Osteocyte (in vitro differentiated cells): Measurements from ENCODE around the gene MRPS26. TPM values are rescaled to one million over a fixed set of nuclear protein-coding genes. Genes with fewer than 3 reads are reported as not detected.

Experiments
- DNase-seq: peaks from one replicate; pipeline ENCODE4 v3.0.0; 2021; ENCODE audit warnings: mixed read lengths; ENCODE audit not compliant: unreplicated experiment; ENCODE audit errors: extremely low spot score
- H3K27ac Mint-ChIP-seq: one replicate; pipeline ENCODE4 v1.8.0; 2021; ENCODE audit warnings: mild to moderate bottlenecking, mixed read lengths; ENCODE audit not compliant: unreplicated experiment
- H3K27me3 Mint-ChIP-seq: one replicate; pipeline ENCODE4 v1.8.0; 2021; ENCODE audit warnings: mixed read lengths; ENCODE audit not compliant: unreplicated experiment
- H3K36me3 Mint-ChIP-seq: one replicate; pipeline ENCODE4 v1.8.0; 2021; ENCODE audit warnings: mixed read lengths; ENCODE audit not compliant: unreplicated experiment
- H3K4me1 Mint-ChIP-seq: one replicate; pipeline ENCODE4 v1.8.0; 2021; ENCODE audit warnings: mixed read lengths; ENCODE audit not compliant: unreplicated experiment
- H3K4me3 Mint-ChIP-seq: one replicate; pipeline ENCODE4 v1.8.0; 2021; ENCODE audit warnings: mild to moderate bottlenecking, moderate library complexity, mixed read lengths; ENCODE audit not compliant: unreplicated experiment
- H3K9me3 Mint-ChIP-seq: one replicate; pipeline ENCODE4 v1.8.0; 2021; ENCODE audit warnings: mixed read lengths; ENCODE audit not compliant: unreplicated experiment
- total RNA-seq: library from RNA; stranded (reverse); gene quantifications from 2 replicates; pipeline ENCODE4 v1.2.1, GENCODE V29; 2021
- TF ChIP-seq, protein P1 (sequence below): fragments of 200-600 bp; sonication (generic); IDR thresholded peaks from 2 replicates; pipeline ENCODE4 v1.5.0; 2021; ENCODE audit warnings: antibody characterized with exemption, mild to moderate bottlenecking, moderate library complexity

Gene MRPS26
- total RNA-seq, 1 donor from 2014 or later: 44.4 TPM

DNA sequence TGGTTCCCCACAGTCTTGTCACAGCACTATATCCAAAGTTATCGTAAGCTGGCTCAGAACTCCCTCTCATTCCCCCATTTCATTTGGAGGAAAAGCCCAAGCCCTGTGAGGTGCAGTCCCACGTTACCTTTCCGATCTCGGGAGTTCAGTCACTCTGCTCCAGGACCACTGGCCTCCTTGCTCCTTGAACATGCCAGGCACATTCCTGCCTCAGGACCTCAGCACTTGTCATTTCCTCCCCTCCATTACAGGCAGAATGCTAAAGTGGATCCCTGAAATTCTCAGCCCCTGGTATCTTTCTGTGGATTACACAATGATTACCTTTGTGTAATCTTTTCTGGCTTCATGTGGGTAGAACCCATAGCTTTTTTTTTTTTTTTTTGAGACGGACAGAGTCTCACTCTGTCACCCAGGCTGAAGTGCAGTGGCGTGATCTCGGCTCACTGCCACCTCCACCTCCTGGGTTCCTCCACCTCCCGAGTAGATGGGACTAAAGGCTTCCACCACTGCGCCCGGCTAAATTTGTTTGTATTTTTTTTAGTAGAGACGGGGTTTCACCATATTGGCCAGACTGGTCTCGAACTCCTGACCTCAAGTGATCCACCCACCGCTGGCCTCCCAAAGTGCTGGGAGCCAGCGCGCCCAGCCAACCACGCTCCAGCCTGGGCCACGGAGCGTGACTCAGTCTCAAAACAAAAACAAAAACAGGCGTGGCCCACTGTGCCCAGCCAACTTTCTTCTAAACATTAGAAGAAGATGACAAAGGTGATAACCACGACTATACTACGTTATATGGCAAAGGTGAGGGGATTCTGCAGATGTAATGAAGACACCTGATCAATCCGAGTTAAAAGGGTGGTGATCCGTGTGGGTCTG is 21.5 kb downstream of the MRPS26 start:
- Mint-ChIP-seq H3K27me3 (peaks cover 12% of the 10 kb centered on the region), H3K36me3 (no peaks in the 10 kb centered on the region), H3K4me1 (no peaks in the 10 kb centered on the region), H3K27ac (no peak overlapping the region), H3K9me3 (no peaks in the 10 kb centered on the region), H3K4me3 (no peak overlapping the region)
- TF ChIP-seq, protein P1, sequence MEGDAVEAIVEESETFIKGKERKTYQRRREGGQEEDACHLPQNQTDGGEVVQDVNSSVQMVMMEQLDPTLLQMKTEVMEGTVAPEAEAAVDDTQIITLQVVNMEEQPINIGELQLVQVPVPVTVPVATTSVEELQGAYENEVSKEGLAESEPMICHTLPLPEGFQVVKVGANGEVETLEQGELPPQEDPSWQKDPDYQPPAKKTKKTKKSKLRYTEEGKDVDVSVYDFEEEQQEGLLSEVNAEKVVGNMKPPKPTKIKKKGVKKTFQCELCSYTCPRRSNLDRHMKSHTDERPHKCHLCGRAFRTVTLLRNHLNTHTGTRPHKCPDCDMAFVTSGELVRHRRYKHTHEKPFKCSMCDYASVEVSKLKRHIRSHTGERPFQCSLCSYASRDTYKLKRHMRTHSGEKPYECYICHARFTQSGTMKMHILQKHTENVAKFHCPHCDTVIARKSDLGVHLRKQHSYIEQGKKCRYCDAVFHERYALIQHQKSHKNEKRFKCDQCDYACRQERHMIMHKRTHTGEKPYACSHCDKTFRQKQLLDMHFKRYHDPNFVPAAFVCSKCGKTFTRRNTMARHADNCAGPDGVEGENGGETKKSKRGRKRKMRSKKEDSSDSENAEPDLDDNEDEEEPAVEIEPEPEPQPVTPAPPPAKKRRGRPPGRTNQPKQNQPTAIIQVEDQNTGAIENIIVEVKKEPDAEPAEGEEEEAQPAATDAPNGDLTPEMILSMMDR: no peak
- no peak for DNase-seq

DNA sequence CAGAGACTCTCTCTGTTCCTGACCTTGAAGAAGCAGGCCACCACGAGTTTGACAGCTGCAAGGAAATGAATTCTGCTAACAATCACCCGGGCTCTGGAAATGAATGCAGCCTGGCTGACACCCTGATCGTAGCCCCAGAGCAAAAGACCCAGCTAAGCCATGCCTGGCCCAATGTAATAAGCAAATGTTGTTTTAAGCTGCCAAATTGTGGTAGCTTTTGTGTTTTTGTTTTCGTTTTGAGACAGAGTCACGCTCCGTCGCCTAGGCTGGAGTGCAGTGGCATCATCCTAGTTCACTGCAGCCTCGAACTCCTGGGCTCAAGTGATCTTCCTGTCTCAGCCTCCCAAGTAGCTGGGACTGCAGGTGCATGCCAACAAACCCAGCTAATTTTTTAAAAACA is 22.2 kb downstream of the MRPS26 start:
- Mint-ChIP-seq H3K4me3 (no peak overlapping the region), H3K27me3 (peaks cover 12% of the 10 kb centered on the region)
- TF ChIP-seq, protein P1: no peak

DNA sequence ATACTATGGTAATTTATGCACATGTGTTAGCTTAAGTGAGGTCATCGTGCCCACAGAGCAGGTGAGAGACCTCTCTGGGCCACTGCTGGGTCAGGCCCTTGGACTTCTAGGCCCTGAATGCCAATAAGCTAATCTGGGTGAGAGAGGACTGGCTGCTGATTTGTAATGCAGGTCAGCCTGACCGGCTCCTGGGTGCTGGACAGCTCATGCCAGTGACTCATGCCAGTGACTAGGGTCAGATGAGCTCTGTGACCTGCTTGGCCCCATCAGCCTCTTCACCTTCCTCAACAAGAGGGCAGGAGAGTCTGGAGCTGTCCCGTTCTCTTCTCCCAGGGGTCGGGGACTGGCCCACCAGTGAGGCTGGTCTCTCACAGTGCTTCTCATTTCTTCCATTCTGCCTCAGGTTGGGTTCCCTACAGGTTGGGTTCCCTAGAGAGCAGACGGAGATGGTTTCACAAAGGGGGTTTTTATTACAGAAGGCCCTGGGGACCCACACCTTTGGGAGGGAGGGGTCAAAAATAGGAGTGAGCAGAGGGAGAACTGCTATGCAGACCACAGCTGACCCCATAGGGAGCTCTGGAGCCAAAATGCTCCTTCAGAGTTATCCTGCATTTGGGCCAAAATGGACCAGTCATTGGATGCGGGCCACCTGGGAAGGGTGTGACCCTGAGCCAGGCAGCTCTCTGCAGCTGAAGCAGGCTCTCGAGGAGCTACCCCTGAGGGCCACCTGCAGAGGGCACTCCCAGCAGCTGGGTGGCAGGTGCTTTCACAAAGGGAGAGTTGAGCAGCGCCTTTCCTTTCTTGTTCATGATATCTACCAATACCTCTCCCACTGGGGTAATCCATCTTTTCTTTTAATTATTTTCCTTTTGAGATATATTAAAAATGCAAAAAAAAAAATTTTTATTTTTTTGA is 23.4 kb downstream of the MRPS26 start:
- Mint-ChIP-seq H3K36me3 (no peaks in the 10 kb centered on the region), H3K27ac (no peak overlapping the region), H3K4me3 (no peak overlapping the region), H3K4me1 (no peaks in the 10 kb centered on the region), H3K9me3 (no peaks in the 10 kb centered on the region), H3K27me3 (peaks cover 12% of the 10 kb centered on the region)
- DNase-seq: no peak
- TF ChIP-seq, protein P1: no peak

More for the DNA sequence above, 22.2 kb downstream of the MRPS26 start:
- H3K27ac Mint-ChIP-seq: no peak overlapping the region
- H3K9me3 Mint-ChIP-seq: no peaks in the 10 kb centered on the region
- no peaks in the 10 kb centered on the region for H3K36me3 Mint-ChIP-seq
- no peaks in the 10 kb centered on the region for H3K4me1 Mint-ChIP-seq
- no peak for DNase-seq

DNA sequence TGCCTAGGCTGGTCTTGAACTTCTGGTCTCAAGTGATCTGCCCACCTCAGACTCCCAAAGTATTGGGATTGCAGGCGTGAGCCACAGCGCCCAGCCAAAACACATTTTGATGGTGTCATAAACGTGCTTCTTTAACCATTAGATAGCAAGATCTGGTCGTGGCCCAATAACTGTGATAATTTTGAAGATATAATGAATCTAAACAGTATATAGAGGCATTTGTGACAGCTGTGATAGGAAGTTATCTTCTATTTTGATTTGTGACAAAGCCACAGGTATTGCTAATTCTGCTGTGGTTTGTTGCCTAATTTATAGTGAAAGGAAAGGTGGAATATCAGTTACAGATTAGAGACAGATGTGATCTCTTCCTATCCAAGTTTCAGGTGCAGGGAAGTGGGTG is 24.9 kb downstream of the MRPS26 start:
- Mint-ChIP-seq H3K9me3 (no peaks in the 10 kb centered on the region), H3K27ac (no peak overlapping the region), H3K4me3 (no peak overlapping the region), H3K27me3 (peaks cover 11% of the 10 kb centered on the region), H3K36me3 (no peaks in the 10 kb centered on the region), H3K4me1 (no peaks in the 10 kb centered on the region)
- TF ChIP-seq, protein P1: no peak
- no peak for DNase-seq

DNA sequence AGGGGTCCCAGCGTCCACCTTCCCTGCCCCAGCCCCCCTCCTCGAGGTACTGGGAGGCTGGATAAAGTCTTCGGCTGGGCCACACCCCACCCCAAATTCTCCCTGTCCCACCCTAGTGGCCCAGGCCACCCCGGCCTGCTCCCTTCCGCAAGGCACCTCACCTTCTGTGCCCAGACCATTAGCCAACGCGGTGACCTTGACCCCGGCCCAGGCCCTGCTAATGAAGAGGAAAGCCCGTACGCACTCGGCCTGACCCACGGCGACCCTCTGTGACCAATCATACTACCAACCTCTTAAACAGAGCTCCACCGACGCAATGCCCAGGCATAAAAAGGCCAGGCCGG is 25.4 kb downstream of the MRPS26 start:
- no peaks in the 10 kb centered on the region for H3K9me3 Mint-ChIP-seq
- H3K4me1 Mint-ChIP-seq: no peaks in the 10 kb centered on the region
- no peak for DNase-seq
- H3K27me3 Mint-ChIP-seq: peaks cover 12% of the 10 kb centered on the region
- no peak overlapping the region for H3K4me3 Mint-ChIP-seq
- TF ChIP-seq, protein P1: no peak
- no peak overlapping the region for H3K27ac Mint-ChIP-seq
- H3K36me3 Mint-ChIP-seq: no peaks in the 10 kb centered on the region
